Progenitor cell of endocrine pancreas (in vitro differentiated cells): ENCODE data around the gene CIDEC. TPM values are rescaled to one million over a fixed set of nuclear protein-coding genes. Genes with fewer than 3 reads are reported as not detected.

Experiments
- DNase-seq: peaks from one replicate; pipeline ENCODE4 v3.0.0; 2021; ENCODE audit warnings: low spot score; ENCODE audit not compliant: unreplicated experiment
- H3K27ac Mint-ChIP-seq: 2 replicates; pipeline ENCODE4 v1.8.0; 2021; ENCODE audit warnings: mild to moderate bottlenecking, moderate library complexity, mixed read lengths
- H3K27me3 Mint-ChIP-seq: 2 replicates; pipeline ENCODE4 v1.8.0; 2021; ENCODE audit warnings: mixed read lengths
- H3K36me3 Mint-ChIP-seq: 2 replicates; pipeline ENCODE4 v1.8.0; 2022; ENCODE audit warnings: mixed read lengths; ENCODE audit not compliant: insufficient read depth
- H3K4me1 Mint-ChIP-seq: 2 replicates; pipeline ENCODE4 v1.8.0; 2021; ENCODE audit warnings: low read depth, mixed read lengths
- H3K4me3 Mint-ChIP-seq: 2 replicates; pipeline ENCODE4 v1.8.0; 2021; ENCODE audit warnings: low read depth, mild to moderate bottlenecking, moderate library complexity, mixed read lengths
- H3K9me3 Mint-ChIP-seq: 2 replicates; pipeline ENCODE4 v1.8.0; 2021; ENCODE audit warnings: low read depth, mixed read lengths
- total RNA-seq: library from RNA; stranded (reverse); gene quantifications from 2 replicates; pipeline ENCODE4 v1.2.1, GENCODE V29; 2021
- TF ChIP-seq, protein P1 (sequence below): fragments of 200-600 bp; sonication (generic); IDR thresholded peaks from one replicate; pipeline ENCODE4 v1.5.0; 2021; ENCODE audit warnings: antibody characterized with exemption, mild to moderate bottlenecking; ENCODE audit not compliant: unreplicated experiment

CIDEC gene
- total RNA-seq, 1 donor from 2014 or later, result not detected

DNA sequence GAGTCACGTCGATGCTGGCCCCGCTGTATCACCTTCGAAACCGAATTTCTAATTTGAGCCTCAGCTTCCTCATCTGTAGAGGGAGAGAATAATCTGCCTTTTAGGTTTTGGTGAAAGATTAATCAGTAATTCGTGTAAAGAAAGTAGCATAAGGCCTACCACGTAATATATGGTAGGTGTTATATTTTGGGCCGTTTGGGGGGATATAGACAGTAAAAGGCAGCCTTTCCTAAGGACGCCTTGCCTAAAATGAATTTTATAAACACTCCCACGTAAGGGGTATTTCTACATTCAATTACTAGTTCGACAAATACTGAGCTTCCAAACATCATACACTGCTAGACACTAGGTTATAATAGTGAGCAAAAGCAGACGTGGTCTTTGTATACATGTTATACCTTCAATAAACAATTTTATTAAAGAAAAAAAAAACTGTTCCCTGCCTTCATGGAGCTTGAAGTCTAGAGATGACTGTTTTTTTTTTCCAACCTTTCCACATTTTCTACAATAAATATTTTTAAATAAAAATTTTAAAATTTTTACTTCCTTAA, 11.1 kb upstream of the CIDEC start:
- Mint-ChIP-seq H3K27ac (peak overlapping the region; percentile 98), H3K4me1 (peaks cover 5% of the 10 kb centered on the region), H3K27me3 (no peaks in the 10 kb centered on the region), H3K36me3 (peaks cover 10% of the 10 kb centered on the region), H3K4me3 (peak overlapping the region; percentile 99), H3K9me3 (no peaks in the 10 kb centered on the region)
- TF ChIP-seq, protein P1, sequence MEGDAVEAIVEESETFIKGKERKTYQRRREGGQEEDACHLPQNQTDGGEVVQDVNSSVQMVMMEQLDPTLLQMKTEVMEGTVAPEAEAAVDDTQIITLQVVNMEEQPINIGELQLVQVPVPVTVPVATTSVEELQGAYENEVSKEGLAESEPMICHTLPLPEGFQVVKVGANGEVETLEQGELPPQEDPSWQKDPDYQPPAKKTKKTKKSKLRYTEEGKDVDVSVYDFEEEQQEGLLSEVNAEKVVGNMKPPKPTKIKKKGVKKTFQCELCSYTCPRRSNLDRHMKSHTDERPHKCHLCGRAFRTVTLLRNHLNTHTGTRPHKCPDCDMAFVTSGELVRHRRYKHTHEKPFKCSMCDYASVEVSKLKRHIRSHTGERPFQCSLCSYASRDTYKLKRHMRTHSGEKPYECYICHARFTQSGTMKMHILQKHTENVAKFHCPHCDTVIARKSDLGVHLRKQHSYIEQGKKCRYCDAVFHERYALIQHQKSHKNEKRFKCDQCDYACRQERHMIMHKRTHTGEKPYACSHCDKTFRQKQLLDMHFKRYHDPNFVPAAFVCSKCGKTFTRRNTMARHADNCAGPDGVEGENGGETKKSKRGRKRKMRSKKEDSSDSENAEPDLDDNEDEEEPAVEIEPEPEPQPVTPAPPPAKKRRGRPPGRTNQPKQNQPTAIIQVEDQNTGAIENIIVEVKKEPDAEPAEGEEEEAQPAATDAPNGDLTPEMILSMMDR, result no peak
- no peak for DNase-seq

DNA sequence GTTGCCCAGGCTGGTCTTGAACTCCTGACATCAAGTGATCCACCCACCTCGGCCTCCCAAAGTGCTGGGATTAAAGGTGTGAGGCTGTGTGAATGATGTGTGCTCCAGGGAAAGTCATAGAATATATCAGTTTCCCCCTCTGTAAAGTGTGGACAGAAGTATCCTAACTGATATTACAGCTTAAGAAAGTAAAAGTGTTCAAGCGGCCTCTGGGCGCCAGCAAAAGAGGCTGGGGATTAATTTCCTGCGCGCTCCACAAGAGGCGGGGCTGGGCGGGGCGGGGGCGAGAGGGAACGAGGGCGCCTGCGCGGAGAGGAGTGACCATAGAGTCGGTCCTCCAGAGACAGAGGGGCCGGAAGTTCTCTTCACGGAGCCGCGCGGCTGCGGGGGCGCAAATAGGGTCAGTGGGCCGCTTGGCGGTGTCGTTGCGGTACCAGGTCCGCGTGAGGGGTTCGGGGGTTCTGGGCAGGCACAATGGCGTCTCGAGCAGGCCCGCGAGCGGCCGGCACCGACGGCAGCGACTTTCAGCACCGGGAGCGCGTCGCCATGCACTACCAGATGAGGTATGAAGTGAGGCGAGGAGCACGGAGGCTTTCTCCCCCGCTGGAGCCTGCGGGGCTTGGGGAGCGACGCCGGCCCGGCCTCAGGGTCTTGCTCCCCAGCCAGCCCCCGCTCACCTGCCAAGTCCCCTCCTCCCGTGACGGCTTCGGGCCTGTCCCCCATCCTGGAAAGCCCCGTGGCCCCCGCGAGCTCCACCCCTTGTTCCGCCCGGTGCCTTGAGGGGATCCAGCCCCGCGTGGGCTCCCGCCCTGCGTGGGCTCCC, 10.4 kb upstream of the CIDEC start, which contains the start of gene JAGN1:
TSS of gene JAGN1 (plus strand) at position 362 of the 823 bp plus-strand sequence. CDS start at position 475, 113 bp downstream.
- Mint-ChIP-seq H3K9me3 (no peaks in the 10 kb centered on the region), H3K27me3 (no peaks in the 10 kb centered on the region), H3K36me3 (peaks cover 9% of the 10 kb centered on the region), H3K27ac (peak within 1 kb of the TSS; percentile 98), H3K4me3 (peak within 1 kb of the TSS; percentile 99), H3K4me1 (peaks cover 5% of the 10 kb centered on the region)
- peak; percentile 73 for DNase-seq
- TF ChIP-seq, protein P1, result no peak

DNA sequence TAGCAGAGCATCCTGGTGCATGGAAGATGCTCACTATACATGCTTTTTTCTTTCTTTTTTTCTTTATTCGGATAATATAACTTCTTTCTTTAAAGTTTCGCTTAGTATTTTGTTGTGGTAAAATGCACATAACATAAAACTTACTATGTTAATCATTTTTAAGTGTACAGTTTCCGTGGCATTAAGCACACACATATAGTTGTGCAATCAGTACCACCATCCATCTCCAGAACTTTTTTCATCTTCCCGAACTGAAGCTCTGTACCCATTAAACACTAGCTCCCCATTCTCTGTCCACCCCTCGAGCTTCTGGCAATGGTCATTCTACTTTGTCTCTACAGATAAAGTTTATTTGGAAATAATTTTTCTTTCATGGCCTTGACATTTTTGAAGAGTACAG, 9.4 kb upstream of the CIDEC start:
- peaks cover 6% of the 10 kb centered on the region for H3K36me3 Mint-ChIP-seq
- H3K27me3 Mint-ChIP-seq, result no peaks in the 10 kb centered on the region
- H3K4me1 Mint-ChIP-seq, result peaks cover 5% of the 10 kb centered on the region
- TF ChIP-seq, protein P1, result no peak
- H3K27ac Mint-ChIP-seq, result no peak overlapping the region
- no peak for DNase-seq
- H3K9me3 Mint-ChIP-seq, result no peaks in the 10 kb centered on the region
- H3K4me3 Mint-ChIP-seq, result no peak overlapping the region

DNA sequence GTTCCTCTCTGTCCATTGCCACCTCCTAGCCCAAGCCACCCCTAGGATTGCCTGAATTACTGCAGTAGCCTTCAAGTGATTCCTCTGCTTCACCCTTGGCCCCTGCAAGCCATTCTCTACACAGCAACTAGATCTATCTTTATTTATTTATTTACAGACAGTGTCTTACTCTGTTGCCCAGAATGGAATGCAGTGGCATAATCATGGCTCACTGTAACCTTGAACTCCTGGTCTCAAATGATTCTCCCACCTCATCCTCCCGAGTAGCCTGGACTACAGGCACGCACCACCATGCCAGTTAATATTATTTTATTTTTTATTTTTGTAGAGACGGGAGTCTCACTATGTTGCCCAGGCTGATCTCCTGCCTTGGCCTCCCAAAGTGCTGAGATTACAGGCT, 8.5 kb upstream of the CIDEC start:
- Mint-ChIP-seq H3K27ac (no peak overlapping the region), H3K9me3 (no peaks in the 10 kb centered on the region), H3K36me3 (peaks cover 4% of the 10 kb centered on the region), H3K4me1 (peaks cover 5% of the 10 kb centered on the region), H3K27me3 (no peaks in the 10 kb centered on the region), H3K4me3 (no peak overlapping the region)
- TF ChIP-seq, protein P1, result no peak
- no peak for DNase-seq

DNA sequence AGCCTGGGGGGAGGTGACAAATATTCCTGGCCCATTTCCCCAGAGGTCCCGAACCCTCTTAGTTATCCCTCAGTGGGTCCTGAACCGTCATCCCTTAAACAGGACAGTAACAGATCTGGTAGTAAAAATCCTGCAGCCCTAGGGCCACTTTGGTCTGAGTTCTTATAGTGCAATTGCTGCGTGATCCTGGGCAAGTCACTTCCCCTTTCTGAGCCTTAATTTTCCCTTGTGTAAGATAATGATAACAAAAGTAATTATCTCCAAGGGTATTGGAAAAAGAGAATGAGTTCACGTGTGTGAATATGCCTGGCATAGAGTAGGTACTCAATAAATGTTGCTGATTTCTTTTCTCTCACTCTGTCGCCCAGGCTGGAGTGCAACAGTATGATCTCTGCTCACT, 7.4 kb upstream of the CIDEC start:
- Mint-ChIP-seq H3K27ac (no peak overlapping the region), H3K4me1 (peaks cover 3% of the 10 kb centered on the region), H3K36me3 (peaks cover 2% of the 10 kb centered on the region), H3K4me3 (no peak overlapping the region), H3K9me3 (no peaks in the 10 kb centered on the region), H3K27me3 (no peaks in the 10 kb centered on the region)
- no peak for DNase-seq
- TF ChIP-seq, protein P1, result no peak
